T1000 (cell line): ENCODE results near the gene ADAMTSL2.

Experiments used
- DNase-seq: peaks from one replicate; lab custom pipeline; 2025; ENCODE audit warnings: mixed read lengths; lab: John Stamatoyannopoulos, UW

The ADAMTSL2 gene

GRCh38 chr9:133534346-133535291 is at the start of gene ADAMTSL2:
Gene ADAMTSL2, plus strand, starts transcription at chr9:133534704. Its CDS starts 2,009 bp downstream, at chr9:133536713.
- no peak for DNase-seq

- no peak for DNase-seq
Measured at GRCh38 chr9:133485531-133486260, 48.8 kb upstream of the ADAMTSL2 start.

- no peak for DNase-seq
Measured at GRCh38 chr9:133487331-133487725, 47.2 kb upstream of the ADAMTSL2 start.

- DNase-seq, result no peak
Measured at GRCh38 chr9:133488686-133489252, 45.7 kb upstream of the ADAMTSL2 start.

- DNase-seq, result no peak
Measured at GRCh38 chr9:133489253-133490190, 45.0 kb upstream of the ADAMTSL2 start.

GRCh38 chr9:133490201-133490681 is 44.3 kb upstream of the ADAMTSL2 start:
- no peak for DNase-seq

GRCh38 chr9:133490865-133491655 is 43.4 kb upstream of the ADAMTSL2 start:
- DNase-seq, result no peak

- no peak for DNase-seq
Measured at GRCh38 chr9:133491656-133491925, 42.9 kb upstream of the ADAMTSL2 start.

GRCh38 chr9:133492061-133493021 is 42.2 kb upstream of the ADAMTSL2 start:
- DNase-seq, result no peak

- no peak for DNase-seq
Measured at GRCh38 chr9:133493428-133493827, 41.1 kb upstream of the ADAMTSL2 start.

GRCh38 chr9:133493845-133494540 is 40.5 kb upstream of the ADAMTSL2 start:
- DNase-seq, result no peak

- DNase-seq, result no peak
Measured at GRCh38 chr9:133494636-133495326, 39.7 kb upstream of the ADAMTSL2 start.

- no peak for DNase-seq
Measured at GRCh38 chr9:133495327-133496293, 38.9 kb upstream of the ADAMTSL2 start.

GRCh38 chr9:133496861-133497842 is 37.4 kb upstream of the ADAMTSL2 start:
- no peak for DNase-seq

GRCh38 chr9:133499132-133499891 is 35.2 kb upstream of the ADAMTSL2 start:
- no peak for DNase-seq
